Neural cell (in vitro differentiated cells): ENCODE results near the gene MRTFB. TPM values are rescaled to one million over a fixed set of nuclear protein-coding genes. Genes with fewer than 3 reads are reported as not detected.

Experiments used
- H2AFZ ChIP-seq: fragments of 200-600, 300-800 bp; sonication (generic), shearing (Covaris generic); 2 replicates; pipeline ENCODE4 v1.6.0; 2014; ENCODE audit warnings: low read depth, mild to moderate bottlenecking, antibody characterized with exemption, low read length, moderate library complexity
- H3F3A ChIP-seq: fragments of 200-600 bp; shearing (Covaris generic); 2 replicates; pipeline ENCODE4 v1.6.1; 2016; ENCODE audit warnings: mild to moderate bottlenecking, moderate library complexity, mixed read lengths, antibody characterized with exemption, low read length; ENCODE audit not compliant: insufficient read depth, poor library complexity, severe bottlenecking
- H3K27ac ChIP-seq: fragments of 200-600, 300-800 bp; sonication (generic), shearing (Covaris generic); 2 replicates; pipeline ENCODE4 v1.5.1; 2014; ENCODE audit warnings: mild to moderate bottlenecking, low read length, moderate library complexity
- H3K27me3 ChIP-seq: fragments of 300-800, 200-600 bp; sonication (generic), shearing (Covaris generic); 2 replicates; pipeline ENCODE4 v1.6.0; 2014; ENCODE audit warnings: mild to moderate bottlenecking, low read depth, low read length, moderate library complexity; ENCODE audit not compliant: insufficient read depth
- H3K36me3 ChIP-seq: fragments of 300-800, 200-600 bp; sonication (generic), shearing (Covaris generic); 2 replicates; pipeline ENCODE4 v1.5.1; 2014; ENCODE audit warnings: mild to moderate bottlenecking, antibody characterized with exemption, low read length, moderate library complexity; ENCODE audit not compliant: insufficient read depth
- H3K4me2 ChIP-seq: fragments of 300-800, 200-600 bp; sonication (generic), shearing (Covaris generic); 2 replicates; pipeline ENCODE4 v1.6.0; 2014; ENCODE audit warnings: mild to moderate bottlenecking, low read length
- H3K4me3 ChIP-seq: fragments of 300-800, 200-600 bp; sonication (generic), shearing (Covaris generic); 2 replicates; pipeline ENCODE4 v1.5.1; 2014; ENCODE audit warnings: mild to moderate bottlenecking, low read length, moderate library complexity
- H3K79me2 ChIP-seq: fragments of 200-600 bp; shearing (Covaris generic); replicated peaks from 2 replicates; pipeline ENCODE4 v1.6.0; 2014; ENCODE audit warnings: mild to moderate bottlenecking, low read length, moderate library complexity; ENCODE audit not compliant: insufficient read depth
- H3K9ac ChIP-seq: fragments of 300-800, 200-600 bp; sonication (generic), shearing (Covaris generic); 2 replicates; pipeline ENCODE4 v1.6.1; 2016; ENCODE audit warnings: mild to moderate bottlenecking, low read length, mixed read lengths
- H3K9me2 ChIP-seq: fragments of 200-600 bp; shearing (Covaris generic); 2 replicates; pipeline ENCODE4 v1.6.1; 2016; ENCODE audit warnings: mild to moderate bottlenecking, low read length, mixed read lengths; ENCODE audit not compliant: insufficient read depth
- H3K9me3 ChIP-seq: fragments of 200-600, 300-800 bp; sonication (generic), shearing (Covaris generic); 2 replicates; pipeline ENCODE4 v1.6.1; 2016; ENCODE audit warnings: mild to moderate bottlenecking, mixed run types, low read length, moderate library complexity, mixed read lengths
- H4K20me1 ChIP-seq: fragments of 200-600 bp; shearing (Covaris generic); 2 replicates; pipeline ENCODE4 v1.6.1; 2016; ENCODE audit warnings: mild to moderate bottlenecking, mixed run types; ENCODE audit not compliant: insufficient read depth
- CTCF ChIP-seq: fragments of 450-650 bp; IDR thresholded peaks from 2 replicates; pipeline ENCODE4 v1.5.1; 2014; ENCODE audit warnings: antibody characterized with exemption, mild to moderate bottlenecking, moderate library complexity; ENCODE audit not compliant: poor library complexity, severe bottlenecking
- EP300 ChIP-seq: fragments of 450-650 bp; conservative IDR thresholded peaks from 2 replicates; pipeline ENCODE4 v1.6.1; 2014; ENCODE audit warnings: antibody characterized with exemption, mild to moderate bottlenecking, moderate library complexity; ENCODE audit not compliant: poor library complexity, severe bottlenecking
- EZH2 ChIP-seq: fragments of 200-600, 300-800 bp; shearing (Covaris generic), sonication (generic); IDR thresholded peaks from 2 replicates; pipeline ENCODE4 v1.6.1; 2014; ENCODE audit warnings: antibody characterized with exemption, low read length, borderline replicate concordance, mild to moderate bottlenecking; ENCODE audit not compliant: insufficient read depth, poor library complexity, severe bottlenecking
- MXI1 ChIP-seq: fragments of 450-650 bp; conservative IDR thresholded peaks from 2 replicates; pipeline ENCODE4 v1.6.1; 2014; ENCODE audit warnings: antibody characterized with exemption, mild to moderate bottlenecking; ENCODE audit not compliant: poor library complexity, severe bottlenecking
- POLR2AphosphoS5 ChIP-seq: IDR thresholded peaks from 2 replicates; pipeline ENCODE4 v1.6.1; 2012
- RAD21 ChIP-seq: fragments of 450-650 bp; conservative IDR thresholded peaks from 2 replicates; pipeline ENCODE4 v1.6.1; 2014; ENCODE audit warnings: antibody characterized with exemption, mild to moderate bottlenecking, moderate library complexity
- REST ChIP-seq: IDR thresholded peaks from 2 replicates; pipeline ENCODE4 v1.6.1; 2012; ENCODE audit warnings: borderline replicate concordance
- SMC3 ChIP-seq: fragments of 450-650 bp; conservative IDR thresholded peaks from 2 replicates; pipeline ENCODE4 v1.6.1; 2014; ENCODE audit warnings: antibody characterized with exemption, mild to moderate bottlenecking, moderate library complexity; ENCODE audit not compliant: poor library complexity
- TAF1 ChIP-seq: IDR thresholded peaks from 2 replicates; pipeline ENCODE4 v1.6.1; 2012; ENCODE audit warnings: low read depth
- polyA plus RNA-seq: library from polyadenylated mRNA; depleted of rRNA; stranded (reverse); fragments of >200 nt; gene quantifications from 2 replicates; pipeline ENCODE4 v1.2.3, GENCODE V29; 2014

The MRTFB gene
- polyA plus RNA-seq, 1 donor from 2014 or later, result 18.6 TPM

- no peak overlapping the region for H3K4me3 ChIP-seq
- no peaks in the 10 kb centered on the region for H3F3A ChIP-seq
- H3K9me2 ChIP-seq, result no peaks in the 10 kb centered on the region
- no peak for TF ChIP-seq RAD21
- TF ChIP-seq REST, result no peak
- TF ChIP-seq EZH2, result no peak
- TF ChIP-seq TAF1, result no peak
- no peak for TF ChIP-seq SMC3
- no peak for TF ChIP-seq POLR2AphosphoS5
- TF ChIP-seq CTCF, result no peak
- TF ChIP-seq EP300, result no peak
- no peak for TF ChIP-seq MXI1
- H4K20me1 ChIP-seq, result no peaks in the 10 kb centered on the region
- no peak overlapping the region for H3K9ac ChIP-seq
- H2AFZ ChIP-seq, result no peak overlapping the region
- peaks cover 11% of the 10 kb centered on the region for H3K27me3 ChIP-seq
- H3K79me2 ChIP-seq, result no peaks in the 10 kb centered on the region
- H3K27ac ChIP-seq, result no peak overlapping the region
- no peak overlapping the region for H3K4me2 ChIP-seq
- no peaks in the 10 kb centered on the region for H3K36me3 ChIP-seq
- H3K9me3 ChIP-seq, result no peaks in the 10 kb centered on the region
Measured at GRCh38 chr16:14296663-14297062, 225.5 kb downstream of the MRTFB start.

GRCh38 chr16:14298374-14299122 is 227.4 kb downstream of the MRTFB start:
- H3K9ac ChIP-seq, result no peak overlapping the region
- H4K20me1 ChIP-seq, result no peaks in the 10 kb centered on the region
- no peak overlapping the region for H3K4me2 ChIP-seq
- H3K9me2 ChIP-seq, result no peaks in the 10 kb centered on the region
- no peaks in the 10 kb centered on the region for H3F3A ChIP-seq
- H3K27ac ChIP-seq, result no peak overlapping the region
- no peaks in the 10 kb centered on the region for H3K79me2 ChIP-seq
- H3K9me3 ChIP-seq, result no peaks in the 10 kb centered on the region
- H2AFZ ChIP-seq, result no peak overlapping the region
- no peak for TF ChIP-seq SMC3
- TF ChIP-seq MXI1, result no peak
- no peak for TF ChIP-seq RAD21
- TF ChIP-seq EP300, result no peak
- TF ChIP-seq CTCF, result no peak
- TF ChIP-seq REST, result no peak
- no peak for TF ChIP-seq EZH2
- TF ChIP-seq POLR2AphosphoS5, result no peak
- no peak for TF ChIP-seq TAF1
- H3K27me3 ChIP-seq, result peaks cover 27% of the 10 kb centered on the region
- H3K4me3 ChIP-seq, result no peak overlapping the region
- H3K36me3 ChIP-seq, result no peaks in the 10 kb centered on the region
